Measurements from ENCODE around the gene KCTD6. TPM values are rescaled to one million over a fixed set of nuclear protein-coding genes. Genes with fewer than 3 reads are reported as not detected.

The KCTD6 gene
- total RNA-seq, 1 donor from 2014 or later, result 7.6 TPM

DNA sequence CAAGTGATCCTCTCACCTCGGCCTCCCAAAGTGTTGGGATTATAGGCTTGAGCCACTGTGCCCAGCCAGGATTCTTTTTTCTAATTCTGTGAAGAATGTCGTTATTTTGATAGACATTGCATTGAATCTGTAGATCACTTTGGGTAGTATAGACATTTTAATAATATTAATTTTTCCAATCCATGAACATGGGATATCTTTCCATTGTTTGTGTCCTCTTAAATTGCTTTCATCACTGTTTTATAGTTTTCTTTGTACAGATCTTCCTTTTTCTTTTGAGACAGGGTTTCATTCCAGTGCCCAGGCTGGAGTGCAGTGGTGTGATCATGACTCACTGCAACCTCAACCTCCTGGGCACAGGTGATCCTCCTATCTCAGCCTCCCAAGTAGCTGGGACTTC, 11.6 kb upstream of the KCTD6 start:
- TF ChIP-seq, protein P1, sequence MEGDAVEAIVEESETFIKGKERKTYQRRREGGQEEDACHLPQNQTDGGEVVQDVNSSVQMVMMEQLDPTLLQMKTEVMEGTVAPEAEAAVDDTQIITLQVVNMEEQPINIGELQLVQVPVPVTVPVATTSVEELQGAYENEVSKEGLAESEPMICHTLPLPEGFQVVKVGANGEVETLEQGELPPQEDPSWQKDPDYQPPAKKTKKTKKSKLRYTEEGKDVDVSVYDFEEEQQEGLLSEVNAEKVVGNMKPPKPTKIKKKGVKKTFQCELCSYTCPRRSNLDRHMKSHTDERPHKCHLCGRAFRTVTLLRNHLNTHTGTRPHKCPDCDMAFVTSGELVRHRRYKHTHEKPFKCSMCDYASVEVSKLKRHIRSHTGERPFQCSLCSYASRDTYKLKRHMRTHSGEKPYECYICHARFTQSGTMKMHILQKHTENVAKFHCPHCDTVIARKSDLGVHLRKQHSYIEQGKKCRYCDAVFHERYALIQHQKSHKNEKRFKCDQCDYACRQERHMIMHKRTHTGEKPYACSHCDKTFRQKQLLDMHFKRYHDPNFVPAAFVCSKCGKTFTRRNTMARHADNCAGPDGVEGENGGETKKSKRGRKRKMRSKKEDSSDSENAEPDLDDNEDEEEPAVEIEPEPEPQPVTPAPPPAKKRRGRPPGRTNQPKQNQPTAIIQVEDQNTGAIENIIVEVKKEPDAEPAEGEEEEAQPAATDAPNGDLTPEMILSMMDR (IDR thresholded peaks at IDR 0.05; ENCODE audit: insufficient read depth, low read length, poor library complexity, severe bottlenecking), result no peak
- no peak for DNase-seq (ENCODE audit: low read depth)
- no peak overlapping the region for H3K4me3 ChIP-seq (ENCODE audit: low read depth, low read length)
- H3K36me3 ChIP-seq (ENCODE audit: control insufficient read depth, insufficient read depth, low read length), result no peaks in the 10 kb centered on the region
- no peaks in the 10 kb centered on the region for H3K27me3 ChIP-seq (ENCODE audit: control insufficient read depth, insufficient read depth, low read length)

DNA sequence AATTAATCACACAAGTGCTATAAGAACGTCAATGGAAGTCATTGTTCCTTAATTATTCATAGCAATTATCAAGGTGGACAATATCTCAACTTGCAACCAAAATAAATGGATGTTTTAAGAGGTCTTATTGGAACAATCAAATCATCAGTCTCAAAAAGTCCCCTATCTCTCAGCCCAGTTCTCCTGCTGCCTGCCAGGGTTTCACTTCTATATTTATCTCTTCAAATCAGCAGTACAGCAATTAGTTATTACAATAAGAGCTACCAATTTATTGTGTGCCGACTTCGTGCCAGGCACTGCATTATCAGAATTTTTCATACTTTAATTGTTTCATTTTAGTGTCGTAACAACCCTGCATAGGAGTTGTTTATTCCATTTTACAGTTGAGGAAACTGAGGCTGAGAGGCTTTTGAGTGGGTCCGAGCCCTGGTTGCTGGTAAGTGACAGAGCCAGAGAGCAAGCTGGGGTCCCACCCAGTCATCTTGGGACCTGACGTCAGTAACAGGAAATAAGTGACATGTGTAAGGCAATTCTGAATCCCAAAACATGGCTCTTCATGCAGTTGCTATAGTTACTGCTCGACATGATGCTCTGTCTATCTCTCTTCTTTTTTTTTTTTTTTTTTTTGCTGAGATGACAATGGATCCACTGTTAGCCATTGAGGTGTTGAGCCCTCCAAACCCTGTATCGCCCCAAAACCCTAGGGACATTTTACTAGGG, 8.8 kb upstream of the KCTD6 start:
- TF ChIP-seq, protein P1 (IDR thresholded peaks at IDR 0.05; ENCODE audit: insufficient read depth, low read length, poor library complexity, severe bottlenecking), result no peak
- DNase-seq (ENCODE audit: low read depth), result no peak
- Histone ChIP-seq H3K4me3 (ENCODE audit: low read depth, low read length) (no peak overlapping the region), H3K27me3 (ENCODE audit: control insufficient read depth, insufficient read depth, low read length) (no peaks in the 10 kb centered on the region), H3K36me3 (ENCODE audit: control insufficient read depth, insufficient read depth, low read length) (no peaks in the 10 kb centered on the region)

DNA sequence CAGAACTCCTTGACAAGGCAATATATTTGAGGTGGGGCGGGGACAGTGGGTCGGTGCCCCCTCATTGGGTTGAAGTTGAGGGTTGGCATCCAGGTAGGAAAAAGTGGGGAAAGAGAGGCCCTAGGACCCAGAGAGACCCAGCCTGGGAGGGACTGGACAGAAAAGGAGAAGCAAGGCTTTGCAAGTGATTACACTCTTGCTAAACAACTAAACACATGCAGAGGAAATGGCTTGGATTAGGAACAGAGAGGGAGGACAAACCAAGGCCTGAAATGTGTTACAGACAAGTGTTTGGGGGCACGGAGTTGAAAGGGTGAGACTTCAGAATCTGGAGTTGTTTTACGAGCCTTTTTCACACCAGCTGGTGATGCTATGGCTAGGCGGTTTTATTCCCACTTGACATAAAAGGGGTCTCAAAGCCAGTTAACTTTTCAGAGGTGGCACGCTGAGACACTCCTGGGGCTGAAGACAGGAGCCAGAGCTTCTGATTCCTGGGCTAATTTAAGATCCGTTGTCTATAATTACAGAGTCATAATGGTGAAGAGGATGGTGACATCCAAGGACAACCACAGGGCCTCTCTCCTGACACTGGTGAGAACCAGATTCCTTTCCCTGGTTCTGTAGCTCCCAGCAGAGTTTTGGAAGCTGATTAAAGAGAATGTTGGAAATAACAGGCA, 7.7 kb upstream of the KCTD6 start:
- no peaks in the 10 kb centered on the region for H3K36me3 ChIP-seq (ENCODE audit: control insufficient read depth, insufficient read depth, low read length)
- no peak for DNase-seq (ENCODE audit: low read depth)
- H3K4me3 ChIP-seq (ENCODE audit: low read depth, low read length), result no peak overlapping the region
- peaks cover 2% of the 10 kb centered on the region for H3K27me3 ChIP-seq (ENCODE audit: control insufficient read depth, insufficient read depth, low read length)
- TF ChIP-seq, protein P1 (IDR thresholded peaks at IDR 0.05; ENCODE audit: insufficient read depth, low read length, poor library complexity, severe bottlenecking), result no peak

DNA sequence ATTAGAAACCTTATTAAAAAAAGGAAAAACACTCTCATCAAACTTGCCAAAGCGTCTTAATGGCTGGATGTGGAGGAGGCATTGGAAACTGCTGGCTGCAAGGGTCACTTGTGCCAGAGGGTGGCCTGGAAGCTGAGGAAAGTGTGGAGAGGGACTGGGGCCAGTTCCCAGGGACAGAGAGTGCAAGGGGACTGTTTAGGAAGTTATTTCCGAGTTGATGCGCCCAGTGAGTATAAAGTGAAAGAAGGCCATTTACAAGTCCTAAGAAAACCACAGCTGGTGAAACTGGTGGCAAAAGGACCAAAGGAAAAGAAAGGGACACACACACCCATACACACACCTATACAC, 7.2 kb upstream of the KCTD6 start:
- Histone ChIP-seq H3K36me3 (ENCODE audit: control insufficient read depth, insufficient read depth, low read length) (no peaks in the 10 kb centered on the region), H3K27me3 (ENCODE audit: control insufficient read depth, insufficient read depth, low read length) (peaks cover 2% of the 10 kb centered on the region), H3K4me3 (ENCODE audit: low read depth, low read length) (no peak overlapping the region)
- no peak for DNase-seq (ENCODE audit: low read depth)
- TF ChIP-seq, protein P1 (IDR thresholded peaks at IDR 0.05; ENCODE audit: insufficient read depth, low read length, poor library complexity, severe bottlenecking), result no peak

DNA sequence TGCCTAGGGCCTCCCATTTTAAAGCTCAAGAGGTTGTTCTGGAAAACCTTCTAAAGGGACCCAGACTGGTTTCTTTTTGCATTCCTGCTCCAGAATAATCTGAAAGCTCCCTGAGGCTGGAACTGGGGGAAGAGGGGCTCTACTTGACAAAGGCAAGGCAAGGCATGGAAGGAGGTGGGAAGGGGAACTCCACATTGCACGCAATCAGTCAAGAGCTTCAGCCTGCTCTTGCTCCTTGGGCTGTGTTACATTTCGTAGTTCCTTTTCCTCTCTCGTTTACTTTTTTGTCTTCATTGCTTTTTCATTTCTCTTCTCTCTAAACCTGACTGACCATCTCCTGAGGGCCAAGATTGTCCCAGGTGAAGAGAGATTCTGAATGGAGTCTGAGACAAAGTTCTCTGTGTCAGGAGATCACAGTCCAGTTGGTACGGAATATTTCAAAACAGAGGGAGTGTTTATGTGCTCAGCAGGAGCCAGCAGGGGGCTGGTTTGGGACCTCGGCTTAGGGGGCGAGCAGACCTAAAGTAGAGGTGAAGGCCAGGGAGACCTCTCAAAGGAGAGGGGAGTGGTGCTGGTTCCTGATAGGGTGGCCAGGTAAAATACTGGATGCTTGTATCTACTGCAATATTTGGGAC, 6.0 kb upstream of the KCTD6 start:
- TF ChIP-seq, protein P1 (IDR thresholded peaks at IDR 0.05; ENCODE audit: insufficient read depth, low read length, poor library complexity, severe bottlenecking), result no peak
- DNase-seq (ENCODE audit: low read depth), result no peak
- no peak overlapping the region for H3K4me3 ChIP-seq (ENCODE audit: low read depth, low read length)

More for the DNA sequence above, 6.0 kb upstream of the KCTD6 start:
- Histone ChIP-seq H3K36me3 (ENCODE audit: control insufficient read depth, insufficient read depth, low read length) (no peaks in the 10 kb centered on the region), H3K27me3 (ENCODE audit: control insufficient read depth, insufficient read depth, low read length) (peaks cover 2% of the 10 kb centered on the region)
